HG03280 (cell line): ENCODE results near the gene ATP6V0B.

Source experiments
- ATAC-seq: cut with Tn5 transposase; IDR thresholded peaks from one replicate; pipeline ENCODE4 v1.9.1; 2021; ENCODE audit warnings: mild to moderate bottlenecking, moderate library complexity; ENCODE audit not compliant: unreplicated experiment

The ATP6V0B gene

DNA sequence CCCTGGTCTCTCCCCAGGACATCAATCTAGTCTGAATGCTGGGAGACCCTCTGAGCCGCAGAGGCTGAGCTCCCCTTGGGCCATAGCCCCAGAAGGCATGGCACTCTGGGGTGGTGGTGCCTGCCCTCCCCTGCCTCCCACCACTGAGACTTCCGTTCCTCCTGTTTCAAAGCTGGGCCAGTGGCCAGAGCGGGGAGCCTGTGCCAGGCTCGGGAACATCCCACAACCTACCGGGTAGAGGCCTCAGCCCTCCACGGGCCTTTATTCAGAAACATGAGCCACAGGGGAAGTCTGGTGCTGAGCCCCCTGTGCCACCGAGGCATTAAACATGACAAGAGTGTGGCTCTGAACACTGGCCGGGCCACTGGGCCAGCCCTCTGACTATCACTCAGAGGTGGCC is 24.7 kb downstream of the ATP6V0B start:
- no peak for ATAC-seq

GRCh38 chr1:44000122-44000665 is 25.4 kb downstream of the ATP6V0B start:
- ATAC-seq, result no peak

DNA sequence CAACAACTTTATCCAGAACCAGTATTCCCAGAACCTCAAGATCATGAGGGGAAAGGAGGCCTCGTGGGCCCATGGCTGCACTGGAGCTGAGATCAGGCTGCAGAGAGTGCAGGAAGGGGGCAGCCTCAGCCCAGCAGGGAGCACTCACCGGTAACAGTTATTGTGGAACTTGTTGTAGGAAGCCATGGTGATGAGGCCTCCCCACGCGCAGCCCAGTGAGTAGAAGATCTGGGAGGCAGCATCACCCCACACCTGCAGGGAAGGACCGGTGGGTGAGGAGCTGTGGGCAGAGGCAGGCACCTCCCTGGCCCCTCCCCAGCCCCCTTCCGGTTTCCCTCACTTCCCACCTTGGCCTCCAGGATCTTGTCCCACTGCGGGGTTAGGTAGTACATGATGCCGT is 27.4 kb downstream of the ATP6V0B start:
- ATAC-seq, result no peak

DNA sequence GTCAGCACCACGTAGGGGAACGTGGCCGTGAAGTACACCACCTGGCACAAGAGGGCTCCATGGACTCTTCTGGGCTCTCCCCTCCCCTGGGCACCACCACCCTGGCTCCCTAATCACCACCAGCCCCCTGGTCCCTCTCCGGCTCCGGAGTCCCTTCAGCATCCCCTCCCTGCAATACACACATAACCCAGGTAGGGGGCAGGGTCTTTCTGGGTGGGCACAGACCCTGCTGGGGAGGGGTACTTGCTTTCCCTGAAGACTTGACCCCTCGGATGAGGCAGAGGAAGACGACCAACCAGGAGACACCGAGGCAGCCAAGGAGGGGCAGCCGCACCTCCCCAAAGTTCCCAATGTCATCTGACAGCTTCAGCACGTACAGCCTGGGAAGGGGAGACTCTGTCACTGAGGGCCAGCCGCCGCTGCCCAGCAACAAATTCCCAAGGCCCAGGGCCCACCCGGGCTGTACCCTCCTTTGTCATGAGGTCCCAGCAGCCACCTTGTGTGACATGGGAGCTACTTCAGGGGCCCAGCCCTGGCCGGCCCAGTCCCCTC is 27.9 kb downstream of the ATP6V0B start:
- ATAC-seq, result no peak

DNA sequence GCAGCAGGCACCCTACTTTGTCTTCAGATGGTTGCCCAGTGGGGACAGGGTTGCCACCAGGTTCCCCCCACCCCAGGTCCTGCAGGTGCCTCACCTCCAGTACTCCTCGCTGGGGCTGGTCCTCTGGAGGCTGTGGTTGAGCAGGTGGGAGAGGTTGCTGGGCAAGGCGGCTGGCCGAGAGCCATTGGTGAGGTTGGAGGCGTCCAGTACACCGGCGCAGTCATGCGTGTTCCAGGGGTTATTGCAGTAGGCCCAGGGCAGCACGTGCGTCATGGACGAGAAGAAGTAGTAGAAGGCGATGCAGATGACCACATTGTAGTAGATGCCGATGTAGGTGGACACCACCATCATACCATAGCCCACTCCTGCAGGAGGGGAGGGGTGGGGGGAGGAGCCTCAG is 33.5 kb downstream of the ATP6V0B start:
- no peak for ATAC-seq

- ATAC-seq, result no peak
Measured at GRCh38 chr1:44010935-44011471, 36.2 kb downstream of the ATP6V0B start.

GRCh38 chr1:44012404-44012803 is 37.6 kb downstream of the ATP6V0B start:
- no peak for ATAC-seq

DNA sequence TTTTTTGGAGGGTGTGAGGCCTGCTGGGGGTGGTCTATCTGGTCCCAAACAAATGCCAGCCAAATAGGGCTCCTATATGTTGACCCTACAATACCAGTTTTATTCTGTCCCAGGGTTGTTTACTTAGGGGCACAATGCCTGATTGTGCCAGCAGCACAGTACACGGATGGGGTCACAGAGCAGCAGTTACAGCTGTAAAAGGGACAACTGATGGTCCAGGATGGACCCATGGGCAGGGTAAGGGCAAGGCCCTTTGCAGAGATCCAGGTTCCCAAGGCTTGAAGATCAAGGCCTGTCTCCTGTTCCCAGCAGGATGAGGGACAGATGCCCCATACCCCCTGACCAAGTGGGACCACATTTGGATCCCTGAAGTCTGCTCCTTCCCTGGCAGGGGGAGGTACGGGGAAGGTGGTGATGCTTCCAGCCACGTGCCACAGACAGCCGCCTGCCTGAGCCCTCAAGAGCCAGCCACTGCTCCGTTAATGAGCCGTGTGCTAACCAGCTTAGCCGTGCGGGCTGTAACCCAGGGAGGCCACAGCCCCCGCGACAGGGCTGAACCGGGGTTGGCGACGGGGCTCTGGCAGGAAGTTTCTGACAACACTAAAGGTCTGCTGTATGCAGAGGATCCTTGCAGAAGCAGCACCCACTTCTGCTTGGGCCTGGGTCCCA is 38.3 kb downstream of the ATP6V0B start:
- ATAC-seq, result no peak

DNA sequence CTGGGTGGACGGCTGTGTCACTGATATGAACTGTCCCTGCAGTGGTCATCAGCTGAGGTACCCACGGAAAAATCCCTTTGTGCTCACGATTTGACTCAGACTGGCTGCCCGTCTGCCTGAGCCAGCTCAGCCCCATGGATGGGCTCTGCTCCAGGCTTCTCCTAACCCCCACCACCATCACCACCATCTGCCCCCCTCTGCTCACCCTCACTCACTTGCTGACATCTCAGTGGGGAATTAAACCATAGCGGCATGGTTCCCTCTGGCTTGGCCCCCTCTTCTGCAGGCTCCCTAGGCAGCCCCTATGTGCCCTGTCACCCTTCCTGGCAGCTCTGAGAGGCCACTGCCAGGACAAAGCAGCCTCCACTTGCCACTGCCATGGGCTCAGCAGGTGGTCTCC is 39.2 kb downstream of the ATP6V0B start:
- ATAC-seq, result no peak

DNA sequence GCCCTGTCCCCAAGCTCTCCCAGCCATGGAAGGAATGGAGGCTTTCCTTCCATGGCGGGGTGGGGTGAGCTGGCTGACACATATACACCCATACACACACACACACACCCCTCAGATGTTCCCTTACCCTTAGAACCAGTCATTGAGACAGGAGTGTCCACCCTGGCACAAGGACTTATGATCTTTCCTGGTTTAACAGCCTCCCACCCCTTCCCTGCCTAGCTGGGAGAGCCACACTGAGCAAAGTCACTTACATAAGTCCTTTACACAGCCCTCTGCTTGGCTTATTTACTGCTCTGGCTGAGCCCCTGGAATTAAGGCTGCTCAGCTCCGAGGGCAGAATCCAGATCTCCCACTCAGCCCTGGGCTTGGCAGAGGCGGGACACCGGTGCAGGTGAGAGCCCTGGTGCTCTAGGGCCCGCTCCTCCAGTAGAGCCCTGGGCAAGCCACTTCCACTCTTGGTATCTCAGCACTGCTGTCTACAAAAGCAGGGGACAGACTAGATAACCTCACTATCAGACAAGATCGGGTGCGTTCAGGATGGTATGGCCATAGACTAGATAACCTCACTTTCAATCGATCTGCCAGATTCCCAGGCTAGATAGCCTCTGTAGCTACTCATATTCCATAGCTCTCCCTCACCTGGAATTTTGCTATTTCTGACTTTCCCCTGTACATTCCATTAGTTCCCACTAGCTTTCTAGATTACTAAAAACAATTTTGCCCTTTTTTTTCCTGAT is 39.8 kb downstream of the ATP6V0B start:
- no peak for ATAC-seq

- ATAC-seq, result no peak
Measured at GRCh38 chr1:44015206-44015605, 40.4 kb downstream of the ATP6V0B start.

- ATAC-seq, result no peak
Measured at GRCh38 chr1:44016041-44016889, 41.5 kb downstream of the ATP6V0B start.

- ATAC-seq, result no peak
Measured at GRCh38 chr1:44016890-44017400, 42.2 kb downstream of the ATP6V0B start.

DNA sequence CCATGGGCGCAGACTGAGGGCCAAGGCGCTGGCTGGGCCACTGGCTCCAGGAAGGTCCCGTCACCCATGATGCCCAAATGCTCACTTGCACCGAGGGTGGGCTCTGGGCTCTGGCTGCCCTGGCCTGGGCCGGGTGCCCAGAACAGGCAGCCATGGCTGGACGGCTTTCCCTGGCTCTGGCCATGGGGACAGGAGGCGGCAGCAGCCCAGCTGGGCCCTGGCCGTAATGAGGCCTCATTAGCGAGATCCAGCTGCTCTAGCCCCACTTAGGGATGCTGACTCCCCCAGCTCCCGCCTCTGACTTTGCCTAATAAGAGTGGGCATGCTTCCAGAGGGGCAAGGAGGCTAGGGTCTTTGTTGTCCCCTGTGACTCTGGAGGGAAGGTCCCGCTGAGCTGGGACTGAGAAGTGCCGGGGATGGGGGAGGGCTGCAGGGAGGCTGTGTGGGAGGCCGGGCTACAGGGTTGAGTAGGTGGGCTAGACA is 44.7 kb downstream of the ATP6V0B start:
- no peak for ATAC-seq

GRCh38 chr1:44020464-44020863 is 45.7 kb downstream of the ATP6V0B start:
- no peak for ATAC-seq

DNA sequence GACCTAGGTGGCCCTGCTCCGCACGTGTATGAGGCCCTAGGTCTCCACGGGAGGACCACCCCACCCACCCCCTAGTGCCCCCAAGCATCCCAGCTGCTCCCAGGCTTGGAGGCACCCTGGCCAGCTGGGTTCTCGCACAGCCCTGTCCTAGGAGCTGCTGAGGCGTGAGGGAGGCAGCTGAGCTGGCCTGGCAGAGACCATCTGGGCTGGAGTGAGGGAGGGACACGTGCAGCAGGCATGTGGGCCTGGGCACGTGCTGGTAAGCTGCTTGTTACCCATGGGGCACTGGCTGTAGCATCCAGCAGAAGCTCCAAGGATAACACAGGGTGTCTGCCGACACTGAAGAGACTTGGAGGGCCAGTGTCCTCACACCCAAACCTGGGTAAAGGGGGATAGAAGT is 46.4 kb downstream of the ATP6V0B start:
- ATAC-seq, result no peak

GRCh38 chr1:44021581-44022321 is 47.0 kb downstream of the ATP6V0B start:
- ATAC-seq, result no peak

- no peak for ATAC-seq
Measured at GRCh38 chr1:44024031-44024902, 49.5 kb downstream of the ATP6V0B start.
